GM18499 (cell line): ENCODE measurements around the gene FLAD1.

Experiments
- ATAC-seq: cut with Tn5 transposase; IDR thresholded peaks from one replicate; pipeline ENCODE4 v1.9.1; 2021; ENCODE audit warnings: moderate number of reproducible peaks; ENCODE audit not compliant: insufficient read depth, unreplicated experiment

FLAD1 gene

DNA sequence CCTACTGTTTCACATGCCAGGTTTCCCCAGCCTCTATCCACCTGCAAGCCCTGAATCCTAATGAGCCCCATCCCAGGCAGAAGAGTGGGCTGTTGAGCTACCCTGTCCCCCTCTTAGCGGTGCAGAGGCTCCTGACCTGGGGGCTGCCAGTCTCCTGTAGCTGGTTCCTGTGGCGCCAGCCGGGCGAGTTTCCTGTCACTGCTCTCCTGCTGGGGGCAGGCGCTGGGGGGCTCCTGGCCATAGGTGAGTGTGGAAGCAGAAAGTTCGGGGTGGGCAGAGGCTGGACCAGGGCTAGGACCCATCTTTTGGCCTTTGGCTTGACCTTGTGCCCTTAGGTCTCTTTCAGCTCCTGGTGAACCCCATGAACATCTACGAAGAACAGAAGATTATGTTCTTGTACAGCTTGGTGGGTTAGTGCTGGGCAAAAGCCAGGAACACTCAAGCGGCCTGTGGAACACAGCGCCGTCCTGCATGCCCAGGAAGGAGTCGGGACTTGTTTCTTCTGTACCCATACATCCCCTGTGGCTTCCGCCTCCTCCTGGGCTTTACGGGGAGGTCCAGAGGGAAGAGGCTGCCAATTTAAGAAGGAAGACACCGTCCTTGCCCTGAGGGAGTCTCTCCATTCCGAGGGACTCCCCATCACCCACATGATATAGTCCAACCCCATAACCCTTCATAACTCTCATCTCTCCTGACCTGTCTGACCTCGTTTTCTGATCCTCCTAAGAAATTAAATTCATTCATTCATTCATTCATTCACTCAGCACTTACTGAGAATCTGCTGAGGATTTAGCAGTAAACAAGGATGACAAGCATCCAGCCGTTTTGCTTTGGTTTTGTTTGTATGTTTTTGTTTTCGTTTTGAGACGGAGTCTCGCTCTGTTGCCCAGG is 51.4 kb downstream of the FLAD1 start:
- ATAC-seq, result no peak

DNA sequence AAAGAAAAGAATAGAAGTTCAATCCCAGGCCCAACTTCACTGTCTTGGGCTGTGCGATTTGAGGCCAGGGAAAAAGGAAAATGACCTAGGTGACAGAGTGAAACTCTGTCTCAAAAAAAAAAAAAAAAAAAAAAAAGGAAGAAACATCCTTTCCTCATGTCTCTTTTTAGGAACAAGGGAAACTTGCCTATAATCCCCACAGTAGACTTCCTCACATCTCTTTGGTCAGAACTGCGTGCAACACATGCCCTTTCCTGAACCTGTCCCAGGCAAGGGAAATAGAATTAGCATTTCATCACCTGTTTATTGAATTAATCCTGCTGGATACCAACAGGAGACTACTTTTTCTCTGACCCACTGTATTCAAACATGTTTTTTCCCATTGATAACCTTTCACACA is 52.8 kb downstream of the FLAD1 start:
- no peak for ATAC-seq

DNA sequence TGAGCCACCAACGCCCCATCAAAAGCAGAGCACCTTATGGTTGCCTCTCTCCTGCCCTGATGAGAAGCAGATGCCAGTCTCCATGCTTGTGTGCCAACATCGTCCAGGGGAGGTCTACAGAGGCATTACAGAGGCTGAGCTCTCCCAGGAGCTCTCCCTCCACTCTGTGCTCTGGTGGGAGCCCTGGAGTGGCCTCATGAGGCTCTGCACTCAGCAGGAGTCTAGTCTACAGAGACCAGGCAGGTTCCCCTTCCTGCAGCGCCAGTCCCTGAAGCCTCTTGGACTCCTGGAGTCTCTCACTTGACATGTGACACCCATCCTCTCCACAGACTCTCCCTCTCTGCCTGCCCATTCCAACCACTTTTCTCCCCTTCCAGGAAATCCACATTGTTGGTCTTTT is 53.9 kb downstream of the FLAD1 start:
- ATAC-seq, result no peak

DNA sequence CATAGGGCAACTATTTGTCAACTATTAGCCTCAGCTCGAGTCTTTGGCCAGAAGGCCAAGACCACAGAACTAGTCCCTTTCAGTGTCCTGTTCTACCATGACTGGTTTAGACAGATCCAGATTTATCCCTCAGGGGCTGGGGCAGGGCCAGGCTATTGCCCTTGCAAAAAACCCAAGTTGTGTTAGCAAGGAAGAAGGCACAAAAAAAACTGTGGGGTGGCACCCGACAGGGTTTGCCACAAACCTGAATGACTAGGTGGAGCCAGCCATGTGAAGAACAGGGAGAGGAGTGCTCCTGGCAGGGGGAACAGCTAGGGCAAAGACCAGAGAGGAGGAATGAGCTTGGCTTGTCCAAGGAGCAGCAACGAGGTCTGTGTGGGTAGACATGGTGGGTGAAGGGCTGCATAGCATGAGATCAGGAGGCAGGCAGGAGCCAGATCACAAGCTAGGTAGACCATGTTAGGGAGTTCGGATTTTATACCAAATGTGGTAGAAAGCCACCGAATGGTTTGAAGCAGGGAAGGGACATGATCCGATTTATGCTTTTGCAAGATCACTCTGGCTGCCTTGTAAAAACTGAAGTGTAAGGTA is 54.8 kb downstream of the FLAD1 start:
- no peak for ATAC-seq

DNA sequence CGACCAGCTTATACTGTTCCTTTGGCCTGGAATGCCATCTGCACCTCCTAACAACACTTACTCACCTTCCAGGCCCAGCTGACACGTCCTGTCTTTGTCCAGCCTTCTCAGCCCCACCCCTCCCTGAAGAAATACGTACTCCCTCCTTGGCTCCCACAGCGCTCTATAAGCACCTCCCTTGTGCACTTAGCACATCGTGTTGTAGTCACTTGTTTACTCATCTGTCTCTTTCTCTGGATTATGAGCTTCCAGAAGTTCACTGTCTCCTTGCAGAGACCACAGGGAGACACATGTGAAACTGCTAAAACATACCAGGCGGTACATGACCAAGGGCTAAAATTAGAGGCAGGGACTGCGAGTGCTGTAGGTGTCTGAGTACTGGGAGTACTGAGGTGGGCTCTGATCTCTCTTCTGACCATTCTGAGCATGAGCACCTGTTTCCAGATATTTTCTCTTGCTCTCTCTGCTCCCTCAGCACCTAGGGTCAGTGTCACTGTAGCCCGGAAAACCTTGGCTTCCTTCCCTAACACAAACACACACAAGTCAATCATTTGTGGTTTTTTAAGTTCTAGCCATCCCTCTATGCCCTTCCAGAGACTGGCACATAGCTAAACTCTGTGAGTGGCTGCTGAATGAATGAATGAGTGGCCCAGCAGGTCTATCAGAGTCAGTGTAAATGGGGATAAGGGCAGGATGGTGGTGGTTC is 55.6 kb downstream of the FLAD1 start:
- ATAC-seq, result no peak

DNA sequence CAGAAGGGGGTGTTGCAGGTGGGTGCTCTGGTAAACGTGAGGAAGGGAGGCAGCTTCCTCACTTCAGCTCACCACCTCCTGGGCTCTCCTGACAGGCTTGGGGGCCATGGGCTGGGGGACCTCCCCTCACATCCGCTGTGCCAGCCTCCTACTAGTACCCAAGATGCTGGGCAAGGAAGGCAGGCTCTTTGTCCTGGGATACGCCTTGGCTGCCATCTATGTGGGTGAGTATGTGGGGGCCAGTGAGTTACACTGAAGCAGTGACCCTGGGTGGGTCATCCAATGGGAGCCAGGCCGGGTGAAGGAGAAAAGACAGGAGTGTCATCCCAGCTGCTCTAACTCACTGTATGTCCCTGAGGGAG is 56.1 kb downstream of the FLAD1 start:
- no peak for ATAC-seq

DNA sequence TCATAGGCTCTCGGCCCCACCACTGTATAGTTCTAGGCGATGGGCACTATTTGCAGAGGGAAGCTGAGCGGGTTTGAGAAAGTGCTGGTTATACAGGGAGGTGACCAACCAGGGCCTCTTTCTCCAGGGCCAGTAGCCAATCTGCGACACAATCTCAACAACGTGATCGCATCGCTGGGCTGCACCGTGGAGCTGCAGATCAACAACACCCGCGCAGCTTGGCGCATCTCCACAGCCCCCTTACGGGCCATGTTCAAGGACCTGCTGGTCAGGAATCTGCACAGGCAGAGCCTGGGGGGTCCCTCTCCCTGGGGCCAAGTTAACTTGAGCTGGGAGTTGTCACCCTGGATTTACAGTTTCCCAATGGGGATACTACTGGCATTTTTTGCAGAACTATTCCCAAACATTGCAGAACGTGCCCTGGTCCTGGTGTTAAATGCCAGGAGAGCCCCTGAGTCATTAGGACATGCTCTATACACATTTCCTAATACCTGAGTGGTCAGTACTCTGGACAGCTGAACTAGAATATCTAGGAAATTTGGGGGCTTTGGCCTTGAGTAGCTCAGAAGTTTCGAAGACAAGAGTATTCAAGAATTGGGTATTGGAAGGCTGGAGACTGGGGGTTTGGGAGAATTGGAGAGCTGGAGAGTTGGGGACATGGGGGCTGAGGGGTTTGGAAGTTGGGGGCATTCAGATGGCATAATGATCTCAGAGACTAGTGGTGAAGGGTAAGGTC is 57.4 kb downstream of the FLAD1 start:
- no peak for ATAC-seq
